Activated CD8-positive, alpha-beta T cell treated with anti-CD3 and anti-CD28 coated beads for 36 hours (primary cell): ENCODE data around the gene DNAJC11. TPM values are rescaled to one million over a fixed set of nuclear protein-coding genes. Genes with fewer than 3 reads are reported as not detected.

Experiments used
- ATAC-seq: fragments of 200-7000 bp; cut with Tn5 transposase; one replicate; pipeline ENCODE4 v1.10.0; 2021; ENCODE audit warnings: mild to moderate bottlenecking, moderate library complexity
- CTCF ChIA-PET: fragments of 350-600 bp; sonication (Branson Sonifier 250); formaldehyde crosslinking; loops from one replicate; lab custom pipeline; 2021; ENCODE audit warnings: antibody characterized with exemption; lab: Charles Lee
- POLR2A ChIA-PET: fragments of 350-600 bp; sonication (Branson Sonifier 250); formaldehyde crosslinking; loops from one replicate; lab custom pipeline; 2021; ENCODE audit warnings: antibody characterized with exemption; lab: Charles Lee
- DNase-seq: peaks from one replicate; pipeline ENCODE4 v3.0.0-alpha.2; 2020
- H3K27ac Mint-ChIP-seq: one replicate; pipeline ENCODE4 v1.8.0; 2021; ENCODE audit warnings: mild to moderate bottlenecking, mixed read lengths
- H3K27me3 Mint-ChIP-seq: one replicate; pipeline ENCODE4 v1.8.0; 2021; ENCODE audit warnings: mixed read lengths
- H3K36me3 Mint-ChIP-seq: one replicate; pipeline ENCODE4 v1.8.0; 2021; ENCODE audit warnings: low read depth, mixed read lengths
- H3K4me1 Mint-ChIP-seq: one replicate; pipeline ENCODE4 v1.8.0; 2021; ENCODE audit warnings: low read depth, mixed read lengths
- H3K4me3 Mint-ChIP-seq: one replicate; pipeline ENCODE4 v1.8.0; 2021; ENCODE audit warnings: mild to moderate bottlenecking, moderate library complexity, mixed read lengths
- H3K9me3 Mint-ChIP-seq: one replicate; pipeline ENCODE4 v1.8.0; 2021; ENCODE audit warnings: mixed read lengths
- CTCF ChIP-seq: fragments of 200-600 bp; IDR thresholded peaks from one replicate; pipeline ENCODE4 v1.8.0; 2022; ENCODE audit warnings: antibody characterized with exemption, mild to moderate bottlenecking
- intact Hi-C: fragments of 100-400 bp; cut with micrococcal nuclease; formaldehyde crosslinking; loops from one replicate; pipeline ENCODE4 v1.10.0; 2022
- total RNA-seq, 2 experiments: library from RNA; stranded (reverse); gene quantifications; one replicate each; pipeline ENCODE4 v1.2.3, GENCODE V29; 2021

Gene DNAJC11
- total RNA-seq, 2 experiments from 2014 or later: 52.8 to 53.3 TPM

DNA sequence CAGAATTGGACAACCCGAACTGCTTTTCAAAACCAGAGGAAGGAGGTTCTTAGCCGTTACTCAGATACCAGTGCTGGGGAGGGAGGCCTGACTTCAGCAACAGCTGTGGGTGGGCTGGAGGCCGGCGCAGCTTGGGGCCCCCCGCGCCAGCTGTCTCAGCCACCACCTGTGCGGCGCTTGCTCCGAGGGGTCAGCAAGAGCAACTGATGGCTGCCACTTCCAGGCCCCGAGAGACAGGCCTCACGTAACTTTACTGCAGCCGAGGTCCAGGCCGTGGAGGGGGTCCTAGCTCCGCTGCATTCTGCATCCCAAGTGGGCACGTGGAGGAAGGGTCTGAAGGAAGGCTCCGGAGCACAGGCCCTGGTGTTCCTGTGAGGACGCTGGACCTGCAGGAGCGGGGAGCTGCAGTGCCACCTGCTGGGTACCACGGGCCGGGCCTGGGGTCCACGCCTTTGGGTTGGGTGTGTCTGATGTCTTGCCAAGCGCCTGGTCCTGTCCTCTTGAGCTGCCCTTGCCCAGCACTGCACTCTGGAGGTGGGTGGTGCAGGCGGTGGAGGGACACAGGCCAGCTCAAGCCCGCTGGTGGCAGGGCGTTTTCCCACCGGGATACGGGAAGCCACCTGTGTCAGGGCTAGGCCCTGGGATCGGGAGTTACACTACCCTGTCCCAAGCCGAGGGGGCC lies 67.1 kb downstream of the DNAJC11 start:
- peak; percentile 62 for ATAC-seq
- peak; percentile 66 for DNase-seq
- ChIA-PET POLR2A (interaction anchor here (0.6 to 1.1 kb wide), 4 partner anchors 10 to 33 kb away, joined by 3 to 4 read pairs (median 3); no protein-coding TSS in a partner anchor), CTCF (interaction anchor here (0.7 to 2.1 kb wide), 5 partner anchors 12 to 35 kb away, joined by 3 to 9 read pairs (median 4); no protein-coding TSS in a partner anchor)
- Mint-ChIP-seq H3K27me3 (no peaks in the 10 kb centered on the region), H3K4me1 (no peaks in the 10 kb centered on the region), H3K9me3 (no peaks in the 10 kb centered on the region), H3K36me3 (peaks cover 25% of the 10 kb centered on the region), H3K4me3 (no peak overlapping the region), H3K27ac (no peak overlapping the region)
- intact Hi-C loops: no loop called here
- peak; percentile 27 for TF ChIP-seq CTCF

- peaks cover 21% of the 10 kb centered on the region for H3K36me3 Mint-ChIP-seq
- POLR2A ChIA-PET: interaction anchor here (0.6 to 0.8 kb wide), 3 partner anchors 10 to 42 kb away, joined by 3 read pairs; no protein-coding TSS in a partner anchor
- DNase-seq: no peak
- CTCF ChIA-PET: interaction anchor here (0.8 to 2.1 kb wide), 4 partner anchors 14 to 33 kb away, joined by 3 to 9 read pairs (median 5); no protein-coding TSS in a partner anchor
- TF ChIP-seq CTCF: no peak
- intact Hi-C loops: no loop called here
- H3K4me3 Mint-ChIP-seq: no peak overlapping the region
- no peaks in the 10 kb centered on the region for H3K27me3 Mint-ChIP-seq
- no peaks in the 10 kb centered on the region for H3K9me3 Mint-ChIP-seq
- peaks cover 2% of the 10 kb centered on the region for H3K4me1 Mint-ChIP-seq
- no peak overlapping the region for H3K27ac Mint-ChIP-seq
- ATAC-seq: no peak
Observed at GRCh38 chr1:6632588-6633514, 68.8 kb downstream of the DNAJC11 start.

DNA sequence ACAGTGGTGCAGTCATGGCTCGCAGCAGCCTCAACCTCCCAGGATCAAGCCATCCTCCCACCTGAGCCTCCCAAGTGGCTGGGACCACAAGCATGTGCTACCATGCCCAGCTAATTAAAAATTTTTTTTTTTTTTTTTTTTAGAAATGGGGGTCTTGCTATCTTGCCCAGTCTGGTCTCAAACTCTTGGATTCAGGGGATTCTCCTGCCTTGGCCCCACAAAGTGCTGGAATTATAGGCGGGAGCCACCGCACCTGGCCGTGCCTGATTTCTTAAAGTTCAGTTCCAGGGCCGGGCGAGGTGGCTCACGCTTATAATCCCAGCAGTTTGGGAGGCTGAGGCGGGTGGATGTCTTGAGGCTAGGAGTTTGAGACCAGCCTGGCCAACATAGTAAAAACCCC lies 70.6 kb downstream of the DNAJC11 start:
- Mint-ChIP-seq H3K4me1 (peaks cover 18% of the 10 kb centered on the region), H3K27me3 (no peaks in the 10 kb centered on the region), H3K36me3 (peaks cover 23% of the 10 kb centered on the region), H3K9me3 (no peaks in the 10 kb centered on the region), H3K27ac (no peak overlapping the region), H3K4me3 (no peak overlapping the region)
- intact Hi-C loops: no loop called here
- CTCF ChIA-PET: no interaction called here
- DNase-seq (no peak), ATAC-seq (no peak)
- TF ChIP-seq CTCF: no peak
- POLR2A ChIA-PET: interaction anchor here (1.0 kb wide), 1 partner anchor 17 kb away, joined by 3 read pairs; no protein-coding TSS in a partner anchor

DNA sequence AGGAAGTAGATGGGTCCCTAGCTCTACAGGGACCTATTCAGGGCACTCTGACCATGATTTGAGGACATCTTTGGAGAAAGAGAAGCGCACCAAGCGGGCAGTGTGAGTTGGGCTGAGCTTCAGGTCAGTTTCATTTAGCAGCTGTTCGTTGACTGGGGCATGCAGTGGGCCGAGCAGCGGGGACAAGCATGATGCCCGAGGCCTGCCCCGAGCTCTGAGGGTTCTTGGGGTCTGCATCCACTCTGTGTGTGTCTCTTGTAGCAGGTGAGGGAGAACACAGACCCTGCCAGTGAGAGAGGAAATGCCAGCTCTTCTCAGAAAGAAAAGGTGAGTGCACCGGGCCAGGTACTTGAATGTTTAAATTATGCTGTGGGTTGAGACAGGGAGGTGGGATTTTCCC lies 71.6 kb downstream of the DNAJC11 start:
- CTCF ChIA-PET: interaction anchor here (0.8 kb wide), 1 partner anchor 11 kb away, joined by 3 read pairs; no protein-coding TSS in a partner anchor
- TF ChIP-seq CTCF: no peak
- Mint-ChIP-seq H3K4me1 (peaks cover 19% of the 10 kb centered on the region), H3K9me3 (no peaks in the 10 kb centered on the region), H3K27ac (no peak overlapping the region), H3K27me3 (no peaks in the 10 kb centered on the region), H3K4me3 (no peak overlapping the region), H3K36me3 (peaks cover 24% of the 10 kb centered on the region)
- intact Hi-C loops: no loop called here
- ATAC-seq: no peak
- no peak for DNase-seq
- POLR2A ChIA-PET: interaction anchor here (0.6 to 1.1 kb wide), 3 partner anchors 18 to 165 kb away, joined by 3 read pairs; no protein-coding TSS in a partner anchor
